Skin of body (tissue), 2 donors: Measurements from ENCODE around the gene FSTL4. TPM values are rescaled to one million over a fixed set of nuclear protein-coding genes. Genes with fewer than 3 reads are reported as not detected.

Experiments used
- DNase-seq: peaks from one replicate; lab custom pipeline; 2025; lab: John Stamatoyannopoulos, UW
- total RNA-seq: library from RNA; depleted of rRNA; stranded (reverse); fragments of >200 nt; gene quantifications from one replicate; pipeline ENCODE4 v1.2.3, GENCODE V29; 2014

FSTL4 gene
- total RNA-seq, 1 donor from 2014 or later, result 0.69 TPM

DNA sequence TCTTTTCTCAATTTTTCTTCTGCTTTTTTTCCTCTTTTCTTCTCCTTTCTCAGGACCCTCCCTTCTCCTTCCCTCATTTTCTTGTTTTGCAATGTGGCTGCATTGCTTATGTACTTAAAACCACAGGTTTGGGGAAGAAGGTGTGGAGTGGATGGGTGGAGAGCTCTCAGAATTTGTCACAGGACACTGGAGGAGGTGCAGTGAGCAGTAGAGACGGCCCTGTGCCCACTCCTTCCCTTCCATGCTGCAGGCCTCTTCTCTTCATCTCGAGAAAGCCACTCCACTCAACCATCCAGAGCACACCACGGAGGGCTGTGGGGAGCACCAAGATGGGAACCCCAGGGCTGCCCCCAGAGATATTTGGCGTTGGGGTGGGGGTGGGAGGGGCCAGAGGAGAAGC lies 92.3 kb downstream of the FSTL4 start:
- no peak for DNase-seq

GRCh38 chr5:133519191-133519590 lies 93.2 kb downstream of the FSTL4 start:
- no peak for DNase-seq

GRCh38 chr5:133514456-133514855 lies 97.9 kb downstream of the FSTL4 start:
- no peak for DNase-seq

DNA sequence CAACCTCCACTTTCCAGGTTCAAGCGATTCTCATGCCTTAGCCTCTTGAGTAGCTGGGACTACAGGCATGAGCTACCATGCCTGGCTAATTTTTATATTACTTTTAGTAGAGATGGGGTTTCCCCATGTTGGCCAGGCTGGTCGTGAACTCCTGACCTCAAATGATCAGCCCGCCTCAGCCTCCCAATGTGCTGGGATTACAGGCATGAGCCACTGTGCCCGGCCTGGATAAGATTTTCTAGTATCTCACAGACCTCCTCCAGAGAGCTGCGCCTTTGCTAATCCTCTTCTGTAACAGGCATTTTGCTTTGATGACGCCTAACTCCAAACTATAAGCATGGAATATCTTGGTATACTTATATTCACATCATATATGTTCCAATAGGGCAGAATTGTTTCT lies 99.4 kb downstream of the FSTL4 start:
- no peak for DNase-seq

DNA sequence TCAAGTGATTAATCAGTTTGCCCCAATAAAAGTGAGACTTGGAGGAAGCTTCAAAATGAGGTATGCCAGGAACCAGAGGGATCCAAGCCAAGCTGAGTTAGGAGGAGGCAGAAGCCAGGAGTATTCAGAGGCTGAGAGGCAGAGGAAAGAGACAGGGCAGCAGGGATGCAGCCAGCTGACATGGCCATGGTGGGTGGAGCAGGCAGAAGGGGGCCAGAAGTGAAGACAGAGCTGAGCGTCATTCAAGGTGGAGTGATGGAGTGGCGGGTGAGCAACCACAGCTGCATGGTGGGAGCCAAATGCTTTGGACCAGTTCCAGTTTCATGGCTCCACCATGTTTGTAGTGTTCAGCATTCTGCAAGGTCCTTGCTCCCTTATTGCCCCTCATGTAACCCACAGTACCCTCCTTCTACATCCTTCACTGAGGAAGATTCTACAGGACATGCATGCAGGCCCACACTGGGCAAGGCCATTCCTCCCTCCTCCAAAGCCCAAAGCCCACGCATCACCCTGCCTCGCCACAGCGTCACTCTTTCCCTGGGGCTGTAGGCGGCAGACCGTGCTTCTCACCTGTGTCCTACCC lies 100.6 kb downstream of the FSTL4 start:
- DNase-seq, result no peak

DNA sequence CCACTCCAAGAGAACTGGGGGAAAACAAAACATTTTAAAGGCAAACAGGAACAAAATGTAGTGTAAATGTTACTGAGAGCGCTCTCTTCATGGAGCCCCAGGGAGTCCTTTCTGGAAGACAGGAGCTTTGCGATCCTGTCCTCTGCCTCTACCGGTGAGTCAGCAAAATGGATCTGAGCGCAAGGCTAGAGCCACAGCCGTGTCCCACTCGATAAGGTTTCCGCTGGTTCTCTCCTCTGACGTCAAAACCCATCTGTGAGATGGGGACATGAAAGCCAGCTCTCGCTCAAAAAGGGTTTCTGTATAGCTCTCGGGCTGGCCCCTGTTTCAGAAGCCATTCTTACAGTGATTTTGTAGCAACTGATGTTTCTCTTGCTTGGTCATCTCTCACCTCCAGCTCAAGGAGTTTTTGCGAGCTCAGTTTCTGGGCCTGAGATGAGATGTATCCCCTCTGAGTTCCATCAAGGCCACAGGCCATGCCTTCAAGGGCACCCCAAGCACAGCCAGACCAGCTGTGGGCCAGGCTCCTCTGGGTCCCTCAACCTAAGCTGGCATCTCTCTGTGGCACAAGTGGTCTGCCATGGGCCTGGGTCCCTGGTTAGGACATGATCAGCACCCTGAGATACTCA lies 101.6 kb downstream of the FSTL4 start:
- no peak for DNase-seq

- DNase-seq, result no peak
Measured at GRCh38 chr5:133509742-133510079, 102.6 kb downstream of the FSTL4 start.

DNA sequence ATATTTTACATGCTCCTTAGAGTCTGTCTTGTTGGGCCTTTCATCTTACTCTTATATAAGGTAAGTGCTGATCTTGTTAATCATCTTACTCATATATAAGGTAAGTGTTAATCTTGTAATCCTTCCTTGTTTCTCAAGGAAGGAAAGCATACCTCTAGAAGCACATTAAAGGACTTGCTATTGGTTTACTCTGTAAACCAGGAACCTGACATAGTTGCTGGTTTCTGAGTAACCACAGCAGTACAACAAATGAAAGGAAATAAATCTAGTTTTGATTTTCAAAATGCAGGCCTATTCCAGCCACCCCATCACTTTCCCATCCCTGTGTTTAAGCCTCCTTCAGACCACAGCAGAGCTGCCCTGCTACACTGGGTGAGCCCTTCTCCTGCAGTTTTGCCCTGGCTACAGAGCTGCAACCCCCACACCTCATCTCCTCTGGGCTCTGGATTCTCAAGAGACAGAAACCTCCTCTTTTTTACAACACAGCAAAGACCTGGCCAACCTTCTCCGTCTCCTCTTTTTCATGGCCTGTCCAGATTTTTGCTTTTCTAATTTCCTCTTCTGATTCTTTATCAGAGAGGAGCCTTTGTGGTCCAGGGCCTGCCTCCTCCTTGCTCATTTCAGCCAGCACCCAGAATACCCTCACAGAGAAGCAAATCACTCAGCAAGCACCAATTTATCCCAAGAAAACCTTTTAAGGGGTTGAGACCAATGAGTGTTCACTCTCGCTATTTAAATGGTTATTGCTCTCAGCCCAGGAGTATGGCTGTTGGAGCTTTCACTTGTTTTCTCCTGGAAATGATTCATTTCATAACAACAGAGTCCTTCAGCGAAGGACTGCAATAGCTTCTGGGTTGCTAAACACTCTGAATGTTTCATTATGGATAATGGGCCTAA lies 103.2 kb downstream of the FSTL4 start:
- DNase-seq, result no peak

DNA sequence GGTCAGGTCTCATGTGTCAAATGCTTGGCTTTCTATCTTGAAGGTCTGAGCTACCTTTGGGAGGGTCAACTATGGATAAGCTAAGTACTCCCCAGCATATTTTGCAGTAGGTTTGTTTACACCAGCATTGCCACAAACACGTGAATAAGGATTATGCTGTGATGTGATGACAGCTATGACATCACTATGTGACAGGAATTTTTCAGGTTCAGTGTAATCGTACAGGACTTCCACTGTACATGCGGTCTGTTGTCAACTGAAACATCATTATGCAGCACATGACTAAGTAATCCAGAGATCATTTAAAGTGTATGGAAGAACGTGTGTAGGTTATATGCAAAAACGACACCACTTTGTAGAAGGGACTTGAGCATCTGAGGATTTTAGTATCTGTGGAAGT lies 104.0 kb downstream of the FSTL4 start:
- DNase-seq, result no peak

DNA sequence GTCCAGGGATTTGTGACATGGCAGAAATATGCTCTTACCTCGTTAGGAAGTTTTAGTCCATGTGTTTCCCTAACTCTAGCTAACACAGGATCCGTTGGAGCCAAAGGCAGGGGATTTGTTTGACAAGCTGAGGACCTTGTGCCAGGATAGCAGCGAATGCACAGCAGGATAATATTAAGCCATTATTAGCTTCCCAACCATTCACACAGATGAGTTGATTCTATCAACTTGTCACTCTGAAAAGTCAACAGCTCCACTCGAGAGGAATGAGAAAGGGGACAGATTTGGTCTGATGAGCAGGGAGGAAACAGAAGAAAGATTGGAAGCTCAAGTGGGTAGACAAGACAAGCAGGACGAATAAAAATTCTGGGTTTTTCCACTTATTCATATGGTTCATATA lies 106.2 kb downstream of the FSTL4 start:
- DNase-seq, result no peak

GRCh38 chr5:133503511-133503910 lies 108.8 kb downstream of the FSTL4 start:
- no peak for DNase-seq

- DNase-seq, result no peak
Measured at GRCh38 chr5:133499895-133500294, 112.4 kb downstream of the FSTL4 start.

DNA sequence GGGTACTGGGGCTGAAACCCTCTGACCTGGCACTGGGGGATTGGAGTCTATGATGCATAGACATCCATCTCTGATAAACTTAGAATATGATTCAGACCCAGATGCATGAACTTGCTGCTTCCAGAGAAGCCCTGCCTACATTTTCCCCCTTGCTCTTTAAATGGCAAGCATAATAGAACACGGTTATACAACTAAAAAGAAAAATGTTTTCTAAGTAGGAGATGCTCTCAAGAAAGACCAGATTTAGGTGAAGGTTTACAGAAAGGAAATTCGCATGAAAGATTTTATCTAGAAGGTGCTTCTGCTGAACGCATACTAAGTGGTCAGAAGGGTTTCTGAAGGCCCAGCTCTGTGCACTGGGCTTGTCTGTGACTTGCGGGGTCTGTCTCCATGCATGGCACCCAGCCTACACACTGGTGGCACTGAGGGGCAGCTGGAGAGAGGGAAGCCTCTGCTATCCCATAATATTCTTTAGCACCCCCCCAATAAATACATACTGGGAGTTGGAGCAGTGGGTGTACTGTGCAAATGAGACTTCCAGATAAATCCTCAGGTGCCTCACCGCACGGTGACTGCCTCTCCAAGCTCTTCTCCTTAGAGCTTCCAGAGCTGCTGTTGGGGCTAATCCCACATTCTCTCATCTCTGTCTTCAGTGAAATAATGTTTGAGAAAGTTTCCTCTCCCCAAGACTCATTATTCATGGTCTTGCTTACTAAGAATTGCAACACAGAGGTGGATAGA lies 114.6 kb downstream of the FSTL4 start:
- no peak for DNase-seq

DNA sequence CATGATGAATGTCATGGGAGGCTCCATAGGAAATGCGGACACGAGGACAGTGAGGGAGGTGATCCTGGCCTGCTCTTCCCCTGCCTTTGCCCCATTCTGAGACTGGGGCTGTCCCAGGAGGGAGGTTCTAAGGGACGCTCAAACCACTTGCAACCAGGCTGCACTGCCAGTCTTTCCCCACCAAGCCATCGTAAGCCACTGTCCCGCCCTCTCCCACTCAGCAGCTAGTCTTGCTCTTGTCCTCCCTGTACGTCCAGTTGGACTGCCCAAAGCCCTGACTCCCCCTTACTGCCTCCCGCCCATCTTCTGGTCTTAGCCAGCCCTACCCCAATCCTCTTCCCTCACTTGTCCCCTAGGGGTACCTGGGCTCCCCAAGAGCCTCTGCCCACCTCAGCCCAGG lies 115.7 kb downstream of the FSTL4 start:
- DNase-seq, result no peak

GRCh38 chr5:133494923-133495246 lies 117.5 kb downstream of the FSTL4 start:
- DNase-seq, result no peak

DNA sequence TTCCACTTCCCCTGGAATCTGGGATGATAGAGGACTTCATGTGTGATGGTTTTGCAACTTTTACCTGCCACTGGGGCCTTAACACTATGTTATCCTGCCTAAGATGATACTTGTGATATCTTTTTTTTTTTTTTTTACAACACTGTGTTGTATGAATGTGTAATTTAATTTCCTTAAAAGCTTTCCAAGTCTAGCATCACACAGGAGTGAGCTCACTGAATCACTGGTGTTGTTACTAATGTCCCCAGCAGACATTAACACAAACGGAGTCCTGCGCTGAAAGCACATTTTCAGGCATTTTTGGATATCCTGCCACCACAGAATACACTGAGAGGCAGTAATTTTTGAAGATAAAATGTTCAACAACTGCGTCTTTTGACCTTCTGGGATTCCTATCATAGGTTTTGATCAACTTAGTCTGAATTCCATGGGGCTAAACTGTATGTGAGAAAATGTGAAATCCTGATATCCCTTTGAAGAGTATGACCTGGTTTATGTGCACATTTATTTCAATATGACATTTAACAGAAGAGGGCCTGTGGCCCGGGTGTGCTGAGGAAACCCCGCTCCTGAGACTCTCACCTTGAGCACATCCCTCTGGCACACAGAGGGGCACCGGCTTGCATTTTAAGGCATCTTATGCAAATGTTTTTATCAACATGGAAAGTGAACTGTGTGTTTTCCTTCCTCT lies 118.0 kb downstream of the FSTL4 start:
- DNase-seq, result no peak

DNA sequence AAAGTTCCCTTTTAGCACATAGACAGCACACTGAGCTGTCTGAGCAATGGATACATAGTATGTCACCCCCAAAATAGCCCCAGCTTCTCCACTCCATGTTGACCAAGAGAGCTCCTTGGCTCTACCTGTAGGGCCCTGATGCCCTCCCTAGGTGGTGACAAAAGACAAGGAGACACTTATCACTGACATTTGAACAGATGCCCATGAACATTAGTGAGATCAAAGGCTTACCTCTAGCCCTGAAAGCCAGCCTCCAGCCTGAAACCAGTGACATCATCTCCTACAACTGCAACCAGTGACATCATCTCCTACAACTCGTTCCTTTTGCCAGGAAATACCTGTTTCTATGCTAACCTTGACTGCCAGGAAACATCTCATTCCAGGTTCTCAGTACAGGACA lies 122.7 kb downstream of the FSTL4 start:
- no peak for DNase-seq

GRCh38 chr5:133487093-133487492 lies 125.2 kb downstream of the FSTL4 start:
- DNase-seq, result no peak

DNA sequence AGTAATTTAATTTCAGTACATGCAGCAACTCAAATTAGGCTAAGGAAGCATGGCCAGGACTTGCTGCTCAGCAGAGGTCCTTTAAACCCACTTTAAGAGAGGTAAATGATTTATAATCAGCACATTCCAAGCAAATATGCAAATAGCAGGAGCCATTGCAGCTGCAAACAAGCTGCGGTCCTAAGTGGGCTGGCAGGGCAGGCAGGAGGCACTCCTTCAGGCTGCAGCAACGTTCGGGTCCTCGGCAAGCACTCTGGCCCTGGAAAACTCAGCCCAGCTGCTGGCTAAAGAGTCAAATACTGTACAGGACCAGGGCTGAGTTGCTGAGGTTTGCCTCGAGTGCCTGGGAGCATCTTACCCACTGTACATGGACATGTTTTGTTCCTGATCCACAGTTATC lies 126.9 kb downstream of the FSTL4 start:
- no peak for DNase-seq

- no peak for DNase-seq
Measured at GRCh38 chr5:133483406-133484090, 128.8 kb downstream of the FSTL4 start.

GRCh38 chr5:133482028-133482427 lies 130.3 kb downstream of the FSTL4 start:
- no peak for DNase-seq
